Thoracic aorta (tissue), 2 donors: Measurements from ENCODE around the gene CALR. TPM values are rescaled to one million over a fixed set of nuclear protein-coding genes. Genes with fewer than 3 reads are reported as not detected.

Experiments used
- ATAC-seq: fragments of 150-250 bp; one replicate; pipeline ENCODE4 v1.8.0; 2017; ENCODE audit warnings: low read depth; ENCODE audit not compliant: insufficient number of reproducible peaks, low FRiP score
- DNase-seq: peaks from one replicate; pipeline ENCODE4 v3.0.0-alpha.2; 2020; ENCODE audit warnings: low spot score
- H3K27ac ChIP-seq, 2 donors: fragments of 200-600 bp; sonication (generic); 1 replicate in 1 of 2; 2 replicates in 1 of 2; pipeline ENCODE4 v1.5.1; 2016; ENCODE audit warnings: mild to moderate bottlenecking in 2 of 2, moderate library complexity in 2 of 2
- H3K27me3 ChIP-seq: fragments of 200-600 bp; sonication (generic); replicated peaks from 2 replicates; pipeline ENCODE4 v1.6.0; 2016; ENCODE audit warnings: mild to moderate bottlenecking; ENCODE audit not compliant: insufficient read depth
- H3K36me3 ChIP-seq: fragments of 200-600 bp; sonication (generic); one replicate; pipeline ENCODE4 v1.5.1; 2016
- H3K4me1 ChIP-seq, 2 donors: fragments of 200-600 bp; sonication (generic); 1 replicate in 1 of 2; 2 replicates in 1 of 2; pipeline versions ENCODE4 v1.5.1 to v1.6.0; 2016; ENCODE audit warnings: low read depth in 2 of 2, mild to moderate bottlenecking in 1 of 2; ENCODE audit not compliant: control insufficient read depth in 1 of 2
- H3K4me3 ChIP-seq: fragments of 200-600 bp; sonication (generic); 2 replicates; pipeline ENCODE4 v1.5.1; 2016; ENCODE audit warnings: mild to moderate bottlenecking
- H3K9me3 ChIP-seq: fragments of 200-600 bp; sonication (generic); 2 replicates; pipeline ENCODE4 v1.5.1; 2016
- CTCF ChIP-seq: fragments of 200-600 bp; sonication (generic); IDR thresholded peaks from one replicate; pipeline ENCODE4 v1.5.1; 2019; ENCODE audit warnings: antibody characterized with exemption
- total RNA-seq, 2 donors: library from RNA; depleted of rRNA; stranded (reverse); fragments of >200 nt; gene quantifications; one replicate each; pipeline versions ENCODE4 v1.1.0 to v1.2.3, GENCODE V29; 2016

Gene CALR
- total RNA-seq, 2 donors from 2014 or later = 415 to 467 TPM

- DNase-seq (no peak), ATAC-seq (no peak)
- Histone ChIP-seq H3K4me1 (peaks cover 4 to 11% of the 10 kb centered on the region in 2 donors), H3K27ac (no peak overlapping the region), H3K9me3 (no peaks in the 10 kb centered on the region), H3K36me3 (peaks cover 20% of the 10 kb centered on the region), H3K27me3 (no peaks in the 10 kb centered on the region), H3K4me3 (no peak overlapping the region)
- no peak for TF ChIP-seq CTCF
These were observed 41.9 kb upstream of the CALR start for GRCh38 chr19:12896460-12896859.

GRCh38 chr19:12899891-12900518 lies 38.4 kb upstream of the CALR start:
- ATAC-seq (no peak), DNase-seq (no peak)
- no peak for TF ChIP-seq CTCF
- Histone ChIP-seq H3K36me3 (peaks cover 20% of the 10 kb centered on the region), H3K27ac (no peak overlapping the region), H3K4me3 (no peak overlapping the region), H3K9me3 (no peaks in the 10 kb centered on the region), H3K4me1 (no peaks in the 10 kb centered on the region), H3K27me3 (no peaks in the 10 kb centered on the region)

- DNase-seq (no peak), ATAC-seq (no peak)
- Histone ChIP-seq H3K4me3 (no peak overlapping the region), H3K27ac (no peak overlapping the region), H3K4me1 (peaks cover 0 to under 1% of the 10 kb centered on the region in 2 donors), H3K27me3 (no peaks in the 10 kb centered on the region), H3K9me3 (no peaks in the 10 kb centered on the region), H3K36me3 (no peaks in the 10 kb centered on the region)
- no peak for TF ChIP-seq CTCF
These were observed 31.2 kb upstream of the CALR start for GRCh38 chr19:12907166-12907565.

GRCh38 chr19:12912571-12912970 lies 25.8 kb upstream of the CALR start:
- Histone ChIP-seq H3K27me3 (no peaks in the 10 kb centered on the region), H3K4me1 (peaks cover 0 to 16% of the 10 kb centered on the region in 2 donors), H3K27ac (no peak overlapping the region), H3K9me3 (no peaks in the 10 kb centered on the region), H3K36me3 (no peaks in the 10 kb centered on the region), H3K4me3 (peak overlapping the region; percentile 23)
- no peak for DNase-seq
- ATAC-seq = no peak
- TF ChIP-seq CTCF = no peak

- Histone ChIP-seq H3K36me3 (no peaks in the 10 kb centered on the region), H3K4me3 (peak overlapping the region; percentile 23), H3K9me3 (no peaks in the 10 kb centered on the region), H3K4me1 (peaks cover 0 to 16% of the 10 kb centered on the region in 2 donors), H3K27ac (peak overlapping the region; percentile 38 to 62), H3K27me3 (no peaks in the 10 kb centered on the region)
- no peak for ATAC-seq
- no peak for DNase-seq
- no peak for TF ChIP-seq CTCF
These were observed 25.3 kb upstream of the CALR start for GRCh38 chr19:12913011-12913561.
